WI38 (cell line): Measurements from ENCODE around the gene C12orf76.

Source experiments
- H3K4me3 ChIP-seq: 2 replicates; pipeline ENCODE4 v1.5.1; 2011; ENCODE audit warnings: low read depth, mild to moderate bottlenecking, control low read depth, low read length
- TF ChIP-seq, protein P1 (sequence below): IDR thresholded peaks from 2 replicates; pipeline ENCODE4 v1.5.1; 2012; ENCODE audit warnings: low read depth, mild to moderate bottlenecking, control low read depth, low read length

The C12orf76 gene

DNA sequence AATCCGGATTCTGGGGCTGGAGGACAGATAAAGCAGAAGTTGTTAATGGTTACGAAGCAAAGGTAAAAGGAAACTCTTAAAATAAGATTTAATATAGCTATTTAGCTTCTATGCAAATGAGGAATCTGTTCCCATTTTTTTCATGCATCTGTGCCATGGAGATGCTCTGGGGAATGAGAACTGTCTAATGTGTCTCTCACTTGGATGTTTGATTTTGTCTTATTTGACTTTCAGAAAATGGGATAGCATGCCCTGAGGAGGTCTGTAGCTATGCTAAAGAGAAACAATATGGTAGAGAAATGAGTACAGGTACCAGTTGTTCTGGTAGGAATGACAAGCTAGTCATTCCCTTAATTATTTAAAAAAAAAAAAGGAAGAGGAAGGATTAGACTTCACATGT is 24.3 kb downstream of the C12orf76 start:
- no peak overlapping the region for H3K4me3 ChIP-seq

DNA sequence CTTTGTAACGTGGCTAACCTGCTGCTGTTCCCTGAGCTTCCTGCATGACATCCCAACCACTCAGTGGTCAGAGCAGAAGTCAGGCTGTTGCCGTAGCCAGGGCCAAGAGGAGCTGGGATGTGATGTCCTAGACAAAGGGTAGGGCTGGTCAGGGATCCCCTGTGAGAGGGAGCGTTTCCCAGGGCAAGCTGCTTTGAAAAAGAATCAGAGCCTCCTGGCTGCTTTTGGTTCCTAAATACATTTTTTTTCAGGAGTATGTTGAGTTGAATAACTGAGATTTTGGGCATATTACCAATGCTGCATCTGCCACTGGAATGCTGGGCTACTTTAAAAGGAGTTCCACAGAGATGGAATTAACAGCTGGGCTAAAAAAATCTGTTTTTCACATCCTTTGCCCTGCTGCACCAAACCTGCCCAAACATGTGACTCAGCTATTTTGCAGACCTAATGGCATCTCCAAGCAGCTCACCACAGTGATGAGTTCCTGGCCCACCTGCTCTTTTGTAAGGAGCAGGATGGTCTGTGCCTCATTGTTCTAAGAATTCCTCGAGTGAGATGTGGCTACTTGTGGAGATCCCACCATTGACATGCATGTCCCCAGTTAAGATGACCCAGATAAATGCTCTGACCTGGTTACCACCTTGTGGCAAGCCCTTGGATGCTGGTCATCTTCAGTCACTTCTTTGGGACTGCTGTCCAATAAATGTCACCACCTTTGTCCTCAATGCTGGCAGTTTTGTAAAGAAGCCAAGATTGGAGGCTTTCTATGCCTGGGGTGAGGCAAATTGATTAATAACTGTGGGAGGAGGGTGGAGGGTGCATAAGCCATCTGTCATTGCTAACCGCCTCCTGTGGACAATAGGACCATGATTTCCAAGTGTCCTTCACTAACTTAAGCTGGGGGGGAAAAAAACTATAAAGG is 25.0 kb downstream of the C12orf76 start:
- TF ChIP-seq, protein P1, sequence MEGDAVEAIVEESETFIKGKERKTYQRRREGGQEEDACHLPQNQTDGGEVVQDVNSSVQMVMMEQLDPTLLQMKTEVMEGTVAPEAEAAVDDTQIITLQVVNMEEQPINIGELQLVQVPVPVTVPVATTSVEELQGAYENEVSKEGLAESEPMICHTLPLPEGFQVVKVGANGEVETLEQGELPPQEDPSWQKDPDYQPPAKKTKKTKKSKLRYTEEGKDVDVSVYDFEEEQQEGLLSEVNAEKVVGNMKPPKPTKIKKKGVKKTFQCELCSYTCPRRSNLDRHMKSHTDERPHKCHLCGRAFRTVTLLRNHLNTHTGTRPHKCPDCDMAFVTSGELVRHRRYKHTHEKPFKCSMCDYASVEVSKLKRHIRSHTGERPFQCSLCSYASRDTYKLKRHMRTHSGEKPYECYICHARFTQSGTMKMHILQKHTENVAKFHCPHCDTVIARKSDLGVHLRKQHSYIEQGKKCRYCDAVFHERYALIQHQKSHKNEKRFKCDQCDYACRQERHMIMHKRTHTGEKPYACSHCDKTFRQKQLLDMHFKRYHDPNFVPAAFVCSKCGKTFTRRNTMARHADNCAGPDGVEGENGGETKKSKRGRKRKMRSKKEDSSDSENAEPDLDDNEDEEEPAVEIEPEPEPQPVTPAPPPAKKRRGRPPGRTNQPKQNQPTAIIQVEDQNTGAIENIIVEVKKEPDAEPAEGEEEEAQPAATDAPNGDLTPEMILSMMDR = no peak
- no peak overlapping the region for H3K4me3 ChIP-seq

More for the DNA sequence above, 24.3 kb downstream of the C12orf76 start:
- TF ChIP-seq, protein P1 = no peak

DNA sequence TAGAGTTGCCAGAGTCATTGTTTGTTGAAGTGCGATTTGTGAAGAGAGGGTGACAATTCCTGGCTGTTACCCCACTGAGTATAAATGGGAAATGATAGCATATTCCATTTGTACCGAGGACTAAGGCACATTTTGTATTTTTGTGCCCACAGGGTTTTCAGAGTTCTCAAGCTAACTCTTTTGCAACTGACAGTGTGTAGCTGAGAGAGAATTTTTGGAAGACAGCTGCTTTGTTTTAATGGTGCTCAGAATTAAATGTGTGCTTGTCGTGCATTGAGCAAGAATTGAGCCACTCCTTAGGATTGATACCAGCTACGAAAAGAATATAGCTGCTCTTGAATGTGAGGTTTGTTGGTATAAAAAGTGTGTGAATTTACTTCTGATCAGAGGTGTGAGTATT is 27.4 kb downstream of the C12orf76 start:
- TF ChIP-seq, protein P1 = no peak
- H3K4me3 ChIP-seq = no peak overlapping the region

DNA sequence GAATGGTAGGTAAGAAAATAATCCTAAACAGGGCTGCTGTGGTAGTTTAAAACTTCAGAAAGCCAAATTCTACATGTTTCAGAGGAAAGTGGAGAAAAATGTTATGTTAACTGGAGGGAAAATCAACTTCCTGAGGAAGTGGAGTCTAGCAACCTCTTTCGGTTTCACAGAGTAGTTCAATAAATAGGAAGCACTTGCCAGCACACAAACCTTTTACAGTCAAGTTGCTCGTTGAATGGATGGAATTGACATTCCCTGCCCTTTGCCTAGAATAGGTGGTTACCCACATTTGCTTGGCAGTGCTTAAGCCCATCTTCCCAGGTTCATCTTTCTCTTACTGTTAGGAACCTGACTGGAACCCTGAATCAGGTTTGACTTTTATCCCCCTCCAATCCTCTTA is 33.2 kb downstream of the C12orf76 start:
- TF ChIP-seq, protein P1 = no peak

DNA sequence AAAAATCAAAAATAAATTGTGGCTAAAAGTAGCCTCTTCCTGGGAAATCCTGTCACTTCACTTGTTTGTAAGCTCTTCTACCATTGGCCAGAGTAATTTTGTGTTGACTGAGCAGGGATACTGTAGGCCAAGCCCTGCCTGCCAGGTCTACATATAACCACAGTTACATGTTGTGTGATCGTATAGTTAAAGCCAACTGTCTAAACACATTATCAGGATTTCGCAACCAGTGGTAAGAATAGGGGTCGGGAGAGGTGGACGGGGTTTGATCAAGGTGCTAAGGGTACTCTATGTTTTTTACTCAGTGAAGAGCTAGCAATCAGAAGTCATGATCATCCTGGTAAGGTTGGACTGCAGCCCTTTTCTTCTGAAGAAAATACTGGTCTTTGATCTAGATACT is 35.7 kb downstream of the C12orf76 start:
- H3K4me3 ChIP-seq = no peak overlapping the region
- TF ChIP-seq, protein P1 = no peak

More for the DNA sequence above, 33.2 kb downstream of the C12orf76 start:
- H3K4me3 ChIP-seq = no peak overlapping the region

DNA sequence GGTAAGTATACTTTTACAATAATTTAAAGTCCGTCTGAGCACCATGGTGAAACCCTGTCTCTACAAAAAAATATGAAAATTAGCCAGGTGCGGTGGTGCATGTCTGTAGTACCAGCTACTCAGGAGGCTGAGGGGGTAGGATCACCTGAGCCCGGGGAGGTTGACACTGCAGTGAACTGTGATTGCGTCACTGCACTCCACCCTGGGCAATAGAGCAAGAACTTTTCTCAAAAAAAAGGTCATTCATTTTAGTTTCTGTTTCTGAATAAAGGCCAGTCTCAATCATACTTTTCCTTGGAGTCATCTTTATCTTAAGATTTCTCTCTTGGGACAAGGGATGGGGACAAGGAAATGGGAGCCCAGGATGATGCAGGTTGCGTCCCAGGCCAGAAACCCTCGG is 36.2 kb downstream of the C12orf76 start:
- TF ChIP-seq, protein P1 = no peak
- no peak overlapping the region for H3K4me3 ChIP-seq
